ENCODE data around the gene IMPDH1.

Gene IMPDH1

GRCh38 chr7:128359939-128360338 lies 49.8 kb downstream of the IMPDH1 start:
- DNase-seq, result no peak

GRCh38 chr7:128359336-128359735 lies 50.4 kb downstream of the IMPDH1 start:
- DNase-seq, result no peak

- DNase-seq, result no peak
Measured at GRCh38 chr7:128358233-128358632, 51.5 kb downstream of the IMPDH1 start.

GRCh38 chr7:128357217-128357613 lies 52.6 kb downstream of the IMPDH1 start:
- no peak for DNase-seq

GRCh38 chr7:128356546-128357216 lies 53.1 kb downstream of the IMPDH1 start:
- DNase-seq, result no peak

GRCh38 chr7:128353610-128354009 lies 56.2 kb downstream of the IMPDH1 start:
- DNase-seq, result no peak

- no peak for DNase-seq
Measured at GRCh38 chr7:128353189-128353588, 56.6 kb downstream of the IMPDH1 start.

GRCh38 chr7:128352636-128353035 lies 57.1 kb downstream of the IMPDH1 start:
- DNase-seq, result no peak

- DNase-seq, result no peak
Measured at GRCh38 chr7:128352153-128352537, 57.6 kb downstream of the IMPDH1 start.

GRCh38 chr7:128351296-128352152 lies 58.3 kb downstream of the IMPDH1 start:
- no peak for DNase-seq

- DNase-seq, result no peak
Measured at GRCh38 chr7:128350708-128351295, 59.0 kb downstream of the IMPDH1 start.

- no peak for DNase-seq
Measured at GRCh38 chr7:128349466-128349825, 60.3 kb downstream of the IMPDH1 start.

GRCh38 chr7:128347647-128348097 lies 62.1 kb downstream of the IMPDH1 start:
- peak; percentile 46 to 48 for DNase-seq

GRCh38 chr7:128344431-128344774 lies 65.4 kb downstream of the IMPDH1 start:
- DNase-seq, result no peak

- peak; percentile 80 to 81 for DNase-seq
Measured at GRCh38 chr7:128343554-128344430, 66.0 kb downstream of the IMPDH1 start, which contains the start of gene RBM28. RBM28 (minus strand) TSS chr7:128343908; CDS start chr7:128343793, 115 bp downstream.
